PC-3 (cell line): Measurements from ENCODE around the gene RPL32. TPM values are rescaled to one million over a fixed set of nuclear protein-coding genes. Genes with fewer than 3 reads are reported as not detected.

Source experiments
- ATAC-seq: fragments of 200-7000 bp; cut with Tn5 transposase; 2 replicates; pipeline ENCODE4 v1.9.1; 2020; ENCODE audit warnings: mild to moderate bottlenecking, moderate library complexity
- BruUV-seq: library from RNA; stranded (reverse); fragments of 400-500 nt; replicated peaks from 2 replicates; lab custom pipeline; 2021; lab: Mats Ljungman, UMichigan
- CTCF ChIA-PET: fragments of 300-600 bp; sonication (Branson Sonifier 250); formaldehyde crosslinking; loops from one replicate; lab custom pipeline; 2022; ENCODE audit warnings: antibody characterized with exemption; lab: Charles Lee
- POLR2A ChIA-PET: fragments of 300-600 bp; sonication (Branson Sonifier 250); formaldehyde crosslinking; loops from one replicate; lab custom pipeline; 2022; ENCODE audit warnings: antibody characterized with exemption; ENCODE audit not compliant: unreplicated experiment; lab: Charles Lee
- DNase-seq: peaks from one replicate; pipeline ENCODE4 v3.0.0-alpha.2; 2015
- H2AFZ ChIP-seq: fragments of 300-600 bp; sonication (generic); 2 replicates; pipeline ENCODE4 v1.6.0; 2016; ENCODE audit warnings: antibody characterized with exemption, low read length
- H3F3A ChIP-seq: fragments of 300-600 bp; sonication (generic); one replicate; pipeline ENCODE4 v1.6.0; 2017; ENCODE audit warnings: antibody characterized with exemption, low read length, control low read depth, mild to moderate bottlenecking; ENCODE audit not compliant: unreplicated experiment
- H3K27ac ChIP-seq: fragments of 300-600 bp; sonication (generic); 2 replicates; pipeline ENCODE4 v1.5.1; 2016; ENCODE audit warnings: mild to moderate bottlenecking, low read length
- H3K27me3 ChIP-seq: fragments of 300-600 bp; sonication (generic); 2 replicates; pipeline ENCODE4 v1.6.1; 2016; ENCODE audit warnings: low read length, mixed read lengths
- H3K36me3 ChIP-seq: fragments of 300-600 bp; sonication (generic); 2 replicates; pipeline ENCODE4 v1.6.1; 2016; ENCODE audit warnings: low read depth, mixed run types, low read length, mixed read lengths
- H3K4me1 ChIP-seq: fragments of 300-600 bp; sonication (generic); 2 replicates; pipeline ENCODE4 v1.5.1; 2016; ENCODE audit warnings: low read length; ENCODE audit not compliant: insufficient read depth
- H3K4me2 ChIP-seq: fragments of 300-600 bp; sonication (generic); 2 replicates; pipeline ENCODE4 v1.6.0; 2016; ENCODE audit warnings: low read length
- H3K4me3 ChIP-seq: fragments of 300-600 bp; sonication (generic); 2 replicates; pipeline ENCODE4 v1.5.1; 2016; ENCODE audit warnings: mild to moderate bottlenecking, low read length, mixed read lengths
- H3K79me2 ChIP-seq: fragments of 300-600 bp; sonication (generic); 2 replicates; pipeline ENCODE4 v1.6.1; 2017; ENCODE audit warnings: low read length, mixed read lengths
- H3K9ac ChIP-seq: fragments of 300-600 bp; sonication (generic); 2 replicates; pipeline ENCODE4 v1.6.0; 2016; ENCODE audit warnings: mild to moderate bottlenecking, low read length
- H3K9me2 ChIP-seq: fragments of 300-600 bp; sonication (generic); replicated peaks from 2 replicates; pipeline ENCODE4 v1.6.1; 2016; ENCODE audit warnings: mixed run types, low read length, mixed read lengths
- H3K9me3 ChIP-seq: fragments of 300-600 bp; sonication (generic); 2 replicates; pipeline ENCODE4 v1.6.1; 2016; ENCODE audit warnings: low read length, mixed read lengths
- H4K20me1 ChIP-seq: fragments of 300-600 bp; sonication (generic); 2 replicates; pipeline ENCODE4 v1.6.1; 2016; ENCODE audit warnings: low read length, mixed read lengths
- CTCF ChIP-seq: fragments of 300-600 bp; sonication (generic); conservative IDR thresholded peaks from 2 replicates; pipeline ENCODE4 v1.5.1; 2017; ENCODE audit warnings: antibody characterized with exemption, low read depth, mild to moderate bottlenecking, low read length
- EZH2 ChIP-seq: fragments of 300-600 bp; sonication (generic); IDR thresholded peaks from one replicate; pipeline ENCODE4 v1.6.1; 2017; ENCODE audit warnings: antibody characterized with exemption, mild to moderate bottlenecking, low read length; ENCODE audit not compliant: unreplicated experiment
- EZH2phosphoT487 ChIP-seq: fragments of 300-600 bp; sonication (generic); IDR thresholded peaks from 2 replicates; pipeline ENCODE4 v1.6.1; 2018; ENCODE audit warnings: mild to moderate bottlenecking, antibody characterized with exemption, low read length, borderline replicate concordance
- intact Hi-C: fragments of 100-400 bp; cut with micrococcal nuclease; formaldehyde crosslinking; loops from 2 replicates; pipeline ENCODE4 v1.9.0; 2023
- total RNA-seq: library from RNA; depleted of rRNA; stranded (reverse); fragments of >200 nt; gene quantifications from 2 replicates; pipeline ENCODE4 v1.2.3, GENCODE V29; 2014

The RPL32 gene
- total RNA-seq, 1 experiment from 2014 or later: 2,663 TPM

- no peak overlapping the region for H3K4me2 ChIP-seq
- DNase-seq (no peak), ATAC-seq (no peak)
- peaks cover 14% of the 10 kb centered on the region for H3K9me3 ChIP-seq
- no peaks in the 10 kb centered on the region for H4K20me1 ChIP-seq
- H2AFZ ChIP-seq: no peak overlapping the region
- no peak overlapping the region for H3K9ac ChIP-seq
- no peaks in the 10 kb centered on the region for H3F3A ChIP-seq
- no peaks in the 10 kb centered on the region for H3K27me3 ChIP-seq
- no peak overlapping the region for H3K27ac ChIP-seq
- no TSS peak for BruUV-seq
- H3K9me2 ChIP-seq: no peaks in the 10 kb centered on the region
- no peaks in the 10 kb centered on the region; the same call in 1 of the 2 replicates for H3K36me3 ChIP-seq
- ChIA-PET CTCF (interaction anchor here (0.6 kb wide), 1 partner anchor 20 kb away, joined by 4 read pairs; no protein-coding TSS in a partner anchor), POLR2A (no interaction called here)
- intact Hi-C loops: no loop called here
- no peak overlapping the region for H3K4me3 ChIP-seq
- no peaks in the 10 kb centered on the region for H3K4me1 ChIP-seq
- TF ChIP-seq CTCF: no peak
- no peak for TF ChIP-seq EZH2phosphoT487
- TF ChIP-seq EZH2: no peak
- no peaks in the 10 kb centered on the region for H3K79me2 ChIP-seq
Measured at GRCh38 chr3:12869035-12869621, 27.8 kb upstream of the RPL32 start.

GRCh38 chr3:12868039-12869034 lies 27.0 kb upstream of the RPL32 start:
- Histone ChIP-seq H3K27ac (no peak overlapping the region), H3K9ac (no peak overlapping the region), H2AFZ (no peak overlapping the region), H3K79me2 (no peaks in the 10 kb centered on the region), H3K9me3 (peaks cover 15% of the 10 kb centered on the region), H3F3A (no peaks in the 10 kb centered on the region), H3K36me3 (no peaks in the 10 kb centered on the region; the same call in 1 of the 2 replicates), H4K20me1 (no peaks in the 10 kb centered on the region), H3K4me3 (no peak overlapping the region), H3K4me1 (no peaks in the 10 kb centered on the region), H3K4me2 (no peak overlapping the region), H3K27me3 (no peaks in the 10 kb centered on the region), H3K9me2 (no peaks in the 10 kb centered on the region)
- TF ChIP-seq EZH2: no peak
- TF ChIP-seq EZH2phosphoT487: no peak
- TF ChIP-seq CTCF: peak; percentile 82
- peak; percentile 99 for ATAC-seq
- ChIA-PET POLR2A (no interaction called here), CTCF (interaction anchor here (0.6 to 1.3 kb wide), 6 partner anchors 12 to 1534 kb away, joined by 3 to 11 read pairs (median 7); partner anchors contain the start of genes RPL32 and SLC6A6)
- no TSS peak for BruUV-seq
- intact Hi-C loops: loop anchor here (1.0 kb wide), 2 partner anchors 24 to 126 kb away; no protein-coding TSS in a partner anchor
- DNase-seq: peak; percentile 93
